Measurements from ENCODE around the gene GRIFIN. TPM values are rescaled to one million over a fixed set of nuclear protein-coding genes. Genes with fewer than 3 reads are reported as not detected.

GRIFIN gene
- total and polyA plus RNA-seq, 2 experiments from 2014 or later, result not detected

- Histone ChIP-seq H3K27ac (no peak overlapping the region), H3K4me1 (ENCODE audit: insufficient read depth) (no peaks in the 10 kb centered on the region), H3K4me2 (ENCODE audit: unreplicated experiment) (no peak overlapping the region), H3K79me2 (ENCODE audit: insufficient read depth) (no peaks in the 10 kb centered on the region), H3K9me3 (ENCODE audit: low read depth) (no peaks in the 10 kb centered on the region), H3K9ac (no peak overlapping the region), H3K9me2 (ENCODE audit: insufficient read depth) (no peaks in the 10 kb centered on the region), H4K20me1 (ENCODE audit: insufficient read depth) (no peaks in the 10 kb centered on the region; the same call in 1 of the 2 replicates), H3K27me3 (replicated peaks; ENCODE audit: insufficient read depth) (no peaks in the 10 kb centered on the region), H3F3A (ENCODE audit: insufficient read depth) (peaks cover 5% of the 10 kb centered on the region; the same call in 1 of the 2 replicates), H3K4me3 (no peak overlapping the region), H2AFZ (no peak overlapping the region), H3K36me3 (ENCODE audit: low read depth) (no peaks in the 10 kb centered on the region)
- in situ Hi-C loops (cut with MboI), result no loop called here
- no peak for DNase-seq
- TF ChIP-seq EZH2 (IDR thresholded peaks at IDR 0.05; ENCODE audit: insufficient read depth, poor library complexity, severe bottlenecking), result no peak
- TF ChIP-seq EZH2phosphoT487 (IDR thresholded peaks at IDR 0.05; ENCODE audit: insufficient read depth, low read depth), result no peak
- WGBS, 2 experiments (ENCODE audit: low coverage in 1 of 2, low lambda C conversion rate in 2 of 2, missing lambda C conversion rate in 2 of 2), result 84 to 86% methylated on average over 13 of the region's 13 CpGs
Observed at GRCh38 chr7:2438775-2439174, 37.4 kb downstream of the GRIFIN start.

- Histone ChIP-seq H4K20me1 (ENCODE audit: insufficient read depth) (no peaks in the 10 kb centered on the region; the same call in 1 of the 2 replicates), H3K4me1 (ENCODE audit: insufficient read depth) (no peaks in the 10 kb centered on the region), H3K4me3 (no peak overlapping the region), H3K4me2 (ENCODE audit: unreplicated experiment) (no peak overlapping the region), H3K9ac (no peak overlapping the region), H3K9me2 (ENCODE audit: insufficient read depth) (no peaks in the 10 kb centered on the region), H3K79me2 (ENCODE audit: insufficient read depth) (no peaks in the 10 kb centered on the region), H3K36me3 (ENCODE audit: low read depth) (no peaks in the 10 kb centered on the region), H3K27me3 (replicated peaks; ENCODE audit: insufficient read depth) (no peaks in the 10 kb centered on the region), H3K27ac (no peak overlapping the region), H2AFZ (no peak overlapping the region), H3F3A (ENCODE audit: insufficient read depth) (no peaks in the 10 kb centered on the region), H3K9me3 (ENCODE audit: low read depth) (no peaks in the 10 kb centered on the region)
- TF ChIP-seq EZH2phosphoT487 (IDR thresholded peaks at IDR 0.05; ENCODE audit: insufficient read depth, low read depth), result no peak
- no peak for TF ChIP-seq EZH2 (IDR thresholded peaks at IDR 0.05; ENCODE audit: insufficient read depth, poor library complexity, severe bottlenecking)
- WGBS, 2 experiments (ENCODE audit: low coverage in 1 of 2, low lambda C conversion rate in 2 of 2, missing lambda C conversion rate in 2 of 2), result 53 to 56% methylated on average over 6 to 7 of the region's 7 CpGs
- no peak for DNase-seq
- in situ Hi-C loops (cut with MboI), result no loop called here
Observed at GRCh38 chr7:2438186-2438585, 38.0 kb downstream of the GRIFIN start.

GRCh38 chr7:2437537-2438148 is 38.6 kb downstream of the GRIFIN start:
- DNase-seq, result no peak
- no peaks in the 10 kb centered on the region for H3F3A ChIP-seq (ENCODE audit: insufficient read depth)
- no peak overlapping the region for H3K4me2 ChIP-seq (ENCODE audit: unreplicated experiment)
- H2AFZ ChIP-seq, result no peak overlapping the region
- no peaks in the 10 kb centered on the region for H3K36me3 ChIP-seq (ENCODE audit: low read depth)
- no peaks in the 10 kb centered on the region for H3K27me3 ChIP-seq (replicated peaks; ENCODE audit: insufficient read depth)
- H3K9me2 ChIP-seq (ENCODE audit: insufficient read depth), result no peaks in the 10 kb centered on the region
- H3K9ac ChIP-seq, result no peak overlapping the region
- in situ Hi-C loops (cut with MboI), result no loop called here
- TF ChIP-seq EZH2phosphoT487 (IDR thresholded peaks at IDR 0.05; ENCODE audit: insufficient read depth, low read depth) (no peak), EZH2 (IDR thresholded peaks at IDR 0.05; ENCODE audit: insufficient read depth, poor library complexity, severe bottlenecking) (no peak)
- no peaks in the 10 kb centered on the region; the same call in 1 of the 2 replicates for H4K20me1 ChIP-seq (ENCODE audit: insufficient read depth)
- H3K9me3 ChIP-seq (ENCODE audit: low read depth), result no peaks in the 10 kb centered on the region
- H3K79me2 ChIP-seq (ENCODE audit: insufficient read depth), result no peaks in the 10 kb centered on the region
- no peak overlapping the region for H3K4me3 ChIP-seq
- 61 to 62% methylated on average over 16 of the region's 16 CpGs for WGBS, 2 experiments (ENCODE audit: low coverage in 1 of 2, low lambda C conversion rate in 2 of 2, missing lambda C conversion rate in 2 of 2)
- H3K4me1 ChIP-seq (ENCODE audit: insufficient read depth), result no peaks in the 10 kb centered on the region
- no peak overlapping the region for H3K27ac ChIP-seq

GRCh38 chr7:2437136-2437535 is 39.1 kb downstream of the GRIFIN start:
- no peak overlapping the region for H3K4me3 ChIP-seq
- no peak overlapping the region for H3K27ac ChIP-seq
- H3K79me2 ChIP-seq (ENCODE audit: insufficient read depth), result no peaks in the 10 kb centered on the region
- H2AFZ ChIP-seq, result no peak overlapping the region
- no peaks in the 10 kb centered on the region for H3K27me3 ChIP-seq (replicated peaks; ENCODE audit: insufficient read depth)
- no peak for DNase-seq
- in situ Hi-C loops (cut with MboI), result no loop called here
- no peak overlapping the region for H3K4me2 ChIP-seq (ENCODE audit: unreplicated experiment)
- WGBS, 2 experiments (ENCODE audit: low coverage in 1 of 2, low lambda C conversion rate in 2 of 2, missing lambda C conversion rate in 2 of 2), result 84 to 90% methylated on average over 8 to 9 of the region's 9 CpGs
- H3K9me2 ChIP-seq (ENCODE audit: insufficient read depth), result no peaks in the 10 kb centered on the region
- H3K9me3 ChIP-seq (ENCODE audit: low read depth), result no peaks in the 10 kb centered on the region
- TF ChIP-seq EZH2 (IDR thresholded peaks at IDR 0.05; ENCODE audit: insufficient read depth, poor library complexity, severe bottlenecking) (no peak), EZH2phosphoT487 (IDR thresholded peaks at IDR 0.05; ENCODE audit: insufficient read depth, low read depth) (no peak)
- H3K36me3 ChIP-seq (ENCODE audit: low read depth), result no peaks in the 10 kb centered on the region
- H3F3A ChIP-seq (ENCODE audit: insufficient read depth), result no peaks in the 10 kb centered on the region
- no peak overlapping the region for H3K9ac ChIP-seq
- H3K4me1 ChIP-seq (ENCODE audit: insufficient read depth), result no peaks in the 10 kb centered on the region
- no peaks in the 10 kb centered on the region; the same call in 1 of the 2 replicates for H4K20me1 ChIP-seq (ENCODE audit: insufficient read depth)

All from GM23248 (cell line).